Measurements from ENCODE around the gene SARM1. TPM values are rescaled to one million over a fixed set of nuclear protein-coding genes. Genes with fewer than 3 reads are reported as not detected.

The SARM1 gene
- total RNA-seq, 2 donors from 2014 or later: 30.1 to 33.7 TPM

DNA sequence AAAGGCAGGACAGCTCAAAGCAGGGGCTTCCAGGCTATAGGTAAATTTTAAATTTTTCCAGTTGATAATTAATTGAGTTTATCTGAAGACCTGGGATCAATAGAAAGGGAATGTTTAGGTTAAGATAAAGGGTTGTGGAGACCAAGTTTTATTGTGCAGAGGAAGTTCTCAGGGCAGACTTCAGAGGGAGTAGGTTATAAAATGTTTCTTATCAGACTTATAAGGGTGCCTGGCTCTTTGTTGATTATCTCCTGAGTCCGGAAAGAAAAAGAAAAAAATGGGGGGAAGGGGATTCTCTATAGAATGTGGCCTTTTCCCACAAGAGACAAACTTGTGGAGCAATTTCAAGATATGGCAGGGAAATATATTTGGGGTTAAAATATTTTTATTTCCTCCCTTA lies 18.6 kb downstream of the SARM1 start:
- no peak for ATAC-seq (replicated peaks)
- Mint-ChIP-seq H3K4me3 (no peak overlapping the region), H3K27me3 (no peaks in the 10 kb centered on the region), H3K36me3 (ENCODE audit: low read depth) (peaks cover 77% of the 10 kb centered on the region), H3K9me3 (no peaks in the 10 kb centered on the region), H3K4me1 (peaks cover 9% of the 10 kb centered on the region), H3K27ac (peak overlapping the region; percentile 23)

DNA sequence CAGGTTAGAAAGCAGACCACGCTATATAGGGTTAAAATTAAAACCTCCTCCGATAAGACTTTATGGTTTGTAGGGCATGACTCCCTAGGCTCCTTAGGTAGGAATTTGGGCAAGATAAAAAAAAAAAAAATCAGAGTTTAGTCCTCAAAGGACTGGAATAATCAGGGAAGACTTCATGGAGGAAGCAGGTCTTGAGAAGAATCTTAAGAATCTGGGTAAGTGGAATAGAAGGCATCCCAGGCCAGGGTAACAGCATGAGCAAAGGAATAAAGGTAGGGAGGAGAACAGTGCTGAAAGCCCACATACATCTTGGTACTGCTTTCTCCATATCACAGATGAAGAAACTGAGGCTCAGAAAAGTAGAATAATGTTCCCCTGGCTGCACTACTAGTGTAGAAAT lies 19.1 kb downstream of the SARM1 start:
- Mint-ChIP-seq H3K27ac (peak overlapping the region; percentile 23), H3K36me3 (ENCODE audit: low read depth) (peaks cover 81% of the 10 kb centered on the region), H3K4me3 (no peak overlapping the region), H3K9me3 (no peaks in the 10 kb centered on the region), H3K4me1 (peaks cover 5% of the 10 kb centered on the region), H3K27me3 (no peaks in the 10 kb centered on the region)
- no peak for ATAC-seq (replicated peaks)

DNA sequence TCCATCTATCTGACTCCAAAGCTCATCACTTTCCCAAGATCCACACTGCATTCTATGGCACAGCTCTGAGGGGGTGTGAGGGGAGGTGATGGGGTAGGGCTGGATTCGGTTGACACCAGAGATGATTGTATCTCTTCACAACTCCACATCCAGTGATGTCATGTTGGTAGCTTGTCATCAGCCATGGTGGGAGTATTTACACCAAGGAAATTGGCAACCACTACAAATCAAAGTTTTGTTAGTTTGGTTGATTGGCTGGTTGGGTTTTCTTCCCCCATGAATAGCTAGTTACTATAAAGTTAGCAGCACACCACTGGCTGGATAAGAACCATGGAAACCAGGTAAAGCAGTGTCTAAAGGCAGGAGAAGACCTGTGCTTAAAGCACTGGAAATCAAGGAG lies 19.5 kb downstream of the SARM1 start:
- Mint-ChIP-seq H3K4me3 (no peak overlapping the region), H3K27me3 (no peaks in the 10 kb centered on the region), H3K9me3 (no peaks in the 10 kb centered on the region), H3K4me1 (peaks cover 5% of the 10 kb centered on the region), H3K27ac (peak overlapping the region; percentile 23), H3K36me3 (ENCODE audit: low read depth) (peaks cover 86% of the 10 kb centered on the region)
- no peak for ATAC-seq (replicated peaks)

DNA sequence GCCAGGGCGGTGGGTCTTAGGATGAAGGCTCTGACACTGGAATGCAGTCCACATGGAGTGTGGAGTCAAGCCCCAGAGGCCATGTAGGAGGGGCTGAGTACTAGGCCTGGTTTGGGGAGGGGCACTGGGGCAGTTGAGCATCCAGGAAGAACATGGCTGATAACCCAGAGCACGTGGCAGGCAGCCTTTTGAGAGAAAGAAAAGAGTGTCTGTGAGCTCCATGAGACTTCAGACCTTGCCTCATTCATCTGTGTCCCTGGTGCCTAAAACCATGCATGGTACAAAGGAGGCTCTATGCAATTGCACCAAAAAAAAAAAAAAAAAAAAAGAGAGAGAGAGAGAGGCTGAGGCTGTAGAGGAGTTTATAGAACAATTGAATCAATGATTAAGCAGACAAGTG lies 19.9 kb downstream of the SARM1 start:
- H3K36me3 Mint-ChIP-seq (ENCODE audit: low read depth): peaks cover 87% of the 10 kb centered on the region
- peaks cover 5% of the 10 kb centered on the region for H3K4me1 Mint-ChIP-seq
- no peaks in the 10 kb centered on the region for H3K9me3 Mint-ChIP-seq
- no peak overlapping the region for H3K4me3 Mint-ChIP-seq
- no peaks in the 10 kb centered on the region for H3K27me3 Mint-ChIP-seq
- ATAC-seq (replicated peaks): no peak
- no peak overlapping the region for H3K27ac Mint-ChIP-seq

DNA sequence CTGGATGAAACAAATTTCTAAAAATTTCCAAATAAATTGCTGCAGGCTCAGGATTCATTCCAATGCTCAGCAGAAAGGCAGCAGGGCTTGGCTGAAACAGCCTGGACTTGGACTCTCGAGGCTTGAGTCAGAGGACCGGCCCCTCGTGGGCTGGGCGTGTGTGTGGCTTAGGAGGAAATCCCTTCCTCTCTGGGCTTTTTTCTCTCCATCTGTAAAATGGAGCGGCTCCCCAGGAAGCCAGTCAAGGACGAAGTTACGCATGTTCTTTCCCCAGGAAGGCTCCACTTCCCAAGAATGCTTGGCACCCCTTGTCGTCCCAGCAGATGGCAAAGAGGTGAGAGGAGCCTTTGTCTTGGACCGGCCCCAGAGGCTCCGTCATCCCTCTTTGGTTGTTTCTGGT lies 21.0 kb downstream of the SARM1 start:
- no peak overlapping the region for H3K27ac Mint-ChIP-seq
- H3K4me1 Mint-ChIP-seq: peaks cover 4% of the 10 kb centered on the region
- no peak for ATAC-seq (replicated peaks)
- no peaks in the 10 kb centered on the region for H3K27me3 Mint-ChIP-seq
- H3K36me3 Mint-ChIP-seq (ENCODE audit: low read depth): peaks cover 82% of the 10 kb centered on the region
- H3K4me3 Mint-ChIP-seq: no peak overlapping the region
- no peaks in the 10 kb centered on the region for H3K9me3 Mint-ChIP-seq

DNA sequence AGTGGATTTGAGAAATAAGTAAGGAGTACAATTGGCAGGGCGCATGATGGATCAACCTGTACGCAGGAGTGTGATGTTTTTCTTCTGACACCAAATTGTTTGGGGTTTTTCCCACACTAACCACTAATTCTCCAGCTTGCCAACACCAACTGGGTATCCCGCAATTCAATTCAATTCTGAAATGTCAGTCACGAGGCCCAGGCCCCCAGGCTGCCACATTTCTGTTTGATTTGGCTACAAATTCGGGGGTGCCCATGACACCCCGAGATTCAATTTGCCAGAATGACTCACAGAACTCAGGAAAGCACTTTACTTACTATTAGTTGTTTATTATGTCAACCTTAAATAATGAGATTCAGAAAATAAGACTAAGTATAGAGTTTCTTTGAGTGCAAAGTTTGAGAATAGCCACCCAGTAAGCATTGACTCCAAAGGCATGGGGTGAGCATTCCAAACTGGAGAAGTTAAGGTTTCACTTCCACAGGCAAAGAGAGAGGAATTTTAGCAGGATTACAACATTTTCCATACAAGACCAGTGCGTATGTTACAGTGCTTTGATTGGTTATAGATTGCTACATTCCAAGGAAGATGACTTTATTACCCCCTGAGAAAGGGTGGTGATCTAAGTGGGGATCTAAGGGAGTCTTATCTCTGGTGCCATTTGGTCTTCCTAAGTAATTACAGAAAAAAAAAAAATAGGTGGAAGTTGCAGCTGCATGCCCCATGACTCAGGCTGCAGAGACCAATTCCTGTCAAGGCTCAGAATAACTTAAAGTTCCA lies 23.0 kb downstream of the SARM1 start:
- Mint-ChIP-seq H3K4me1 (no peaks in the 10 kb centered on the region), H3K27ac (no peak overlapping the region), H3K36me3 (ENCODE audit: low read depth) (peaks cover 69% of the 10 kb centered on the region), H3K9me3 (no peaks in the 10 kb centered on the region), H3K4me3 (no peak overlapping the region), H3K27me3 (no peaks in the 10 kb centered on the region)
- no peak for ATAC-seq (replicated peaks)

DNA sequence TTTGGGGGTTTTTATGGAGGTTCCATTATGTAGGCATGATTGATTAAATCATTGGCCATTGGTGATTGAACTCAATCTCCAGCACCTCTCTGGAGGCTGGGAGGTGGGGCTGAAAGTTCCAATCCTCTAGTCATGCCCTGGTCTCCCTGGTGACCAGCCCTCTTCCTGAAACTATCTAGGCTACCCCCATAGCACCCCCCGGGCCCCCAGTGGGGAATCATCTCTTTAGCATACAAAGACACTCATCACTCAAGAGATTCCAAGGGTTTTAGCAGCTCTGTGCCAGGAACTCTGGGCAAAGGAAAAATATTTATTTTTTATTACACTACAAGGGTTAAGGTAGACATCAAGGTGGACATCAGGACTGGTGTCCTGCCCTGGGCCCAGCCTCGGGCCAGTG lies 23.9 kb downstream of the SARM1 start:
- Mint-ChIP-seq H3K27me3 (no peaks in the 10 kb centered on the region), H3K4me1 (no peaks in the 10 kb centered on the region), H3K9me3 (no peaks in the 10 kb centered on the region), H3K27ac (peak overlapping the region; percentile 43), H3K36me3 (ENCODE audit: low read depth) (peaks cover 60% of the 10 kb centered on the region), H3K4me3 (no peak overlapping the region)
- no peak for ATAC-seq (replicated peaks)

DNA sequence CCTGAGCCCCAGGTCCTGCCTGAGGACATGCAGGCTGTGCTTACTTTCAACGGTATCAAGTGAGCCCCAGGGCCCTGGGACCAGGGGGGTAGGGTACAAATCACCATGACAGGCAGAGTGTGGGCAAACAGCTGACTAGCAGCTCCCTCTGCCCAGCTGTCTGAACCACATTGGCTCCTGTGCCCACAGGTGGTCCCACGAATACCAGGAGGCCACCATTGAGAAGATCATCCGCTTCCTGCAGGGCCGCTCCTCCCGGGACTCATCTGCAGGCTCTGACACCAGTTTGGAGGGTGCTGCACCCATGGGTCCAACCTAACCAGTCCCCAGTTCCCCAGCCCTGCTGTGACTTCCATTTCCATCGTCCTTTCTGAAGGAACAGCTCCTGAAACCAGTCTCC lies 24.5 kb downstream of the SARM1 start:
- Mint-ChIP-seq H3K4me3 (no peak overlapping the region), H3K27me3 (no peaks in the 10 kb centered on the region), H3K9me3 (no peaks in the 10 kb centered on the region), H3K27ac (peak overlapping the region; percentile 43), H3K36me3 (ENCODE audit: low read depth) (peaks cover 55% of the 10 kb centered on the region), H3K4me1 (no peaks in the 10 kb centered on the region)
- no peak for ATAC-seq (replicated peaks)

DNA sequence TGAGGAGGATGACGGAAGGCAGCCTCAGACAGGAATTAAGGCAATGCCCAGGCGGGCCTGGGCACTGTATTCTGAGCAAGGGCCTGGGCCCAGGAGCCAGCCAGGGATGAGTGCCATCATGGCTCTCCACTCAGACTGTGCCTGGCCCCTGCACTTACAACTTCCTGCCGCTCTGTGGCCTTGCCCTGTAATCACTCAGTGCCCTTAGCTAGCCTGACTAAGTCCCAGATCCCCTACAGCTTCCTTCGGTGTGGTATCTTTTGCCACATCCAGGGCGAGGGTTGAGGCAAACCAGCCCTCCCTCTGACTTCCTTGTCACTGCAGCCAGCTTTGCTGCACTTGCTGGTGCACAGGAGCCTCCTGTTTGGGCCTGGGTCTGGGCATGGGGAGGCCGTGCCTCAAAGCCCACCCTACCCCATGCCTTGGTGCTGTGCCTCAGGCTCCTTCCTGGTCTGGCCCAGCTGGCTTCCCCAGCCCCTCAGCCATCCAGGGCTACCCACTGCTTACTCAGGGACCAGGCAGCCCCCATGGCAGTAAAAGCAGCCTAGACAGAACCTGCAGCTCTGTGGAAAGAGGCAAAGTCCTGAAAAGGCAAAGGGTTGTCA lies 25.2 kb downstream of the SARM1 start:
- Mint-ChIP-seq H3K27ac (no peak overlapping the region), H3K27me3 (no peaks in the 10 kb centered on the region), H3K4me3 (no peak overlapping the region), H3K36me3 (ENCODE audit: low read depth) (peaks cover 47% of the 10 kb centered on the region), H3K4me1 (no peaks in the 10 kb centered on the region), H3K9me3 (no peaks in the 10 kb centered on the region)
- ATAC-seq (replicated peaks): no peak

DNA sequence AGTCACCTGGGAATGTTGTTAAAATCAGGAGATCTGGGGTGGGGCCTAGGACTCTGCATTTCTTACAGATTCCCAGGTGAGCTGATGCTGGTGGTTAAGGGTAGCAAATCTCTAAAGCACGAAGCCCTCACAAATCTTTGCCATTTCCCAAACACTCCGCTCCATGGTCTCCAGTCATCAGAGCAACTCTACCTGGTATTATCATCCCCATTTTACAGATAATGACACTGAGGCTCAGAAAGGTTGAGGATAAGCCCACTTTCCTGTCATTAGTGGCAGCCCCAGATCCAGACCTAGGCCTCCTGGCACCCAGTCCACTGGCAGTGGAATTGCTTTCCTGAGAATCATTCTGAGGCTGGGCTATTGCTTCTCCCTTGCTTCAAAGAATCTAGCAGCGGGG lies 25.8 kb downstream of the SARM1 start:
- Mint-ChIP-seq H3K4me3 (no peak overlapping the region), H3K36me3 (ENCODE audit: low read depth) (peaks cover 45% of the 10 kb centered on the region), H3K27me3 (no peaks in the 10 kb centered on the region), H3K27ac (peak overlapping the region; percentile 12), H3K4me1 (no peaks in the 10 kb centered on the region), H3K9me3 (no peaks in the 10 kb centered on the region)
- ATAC-seq (replicated peaks): no peak

DNA sequence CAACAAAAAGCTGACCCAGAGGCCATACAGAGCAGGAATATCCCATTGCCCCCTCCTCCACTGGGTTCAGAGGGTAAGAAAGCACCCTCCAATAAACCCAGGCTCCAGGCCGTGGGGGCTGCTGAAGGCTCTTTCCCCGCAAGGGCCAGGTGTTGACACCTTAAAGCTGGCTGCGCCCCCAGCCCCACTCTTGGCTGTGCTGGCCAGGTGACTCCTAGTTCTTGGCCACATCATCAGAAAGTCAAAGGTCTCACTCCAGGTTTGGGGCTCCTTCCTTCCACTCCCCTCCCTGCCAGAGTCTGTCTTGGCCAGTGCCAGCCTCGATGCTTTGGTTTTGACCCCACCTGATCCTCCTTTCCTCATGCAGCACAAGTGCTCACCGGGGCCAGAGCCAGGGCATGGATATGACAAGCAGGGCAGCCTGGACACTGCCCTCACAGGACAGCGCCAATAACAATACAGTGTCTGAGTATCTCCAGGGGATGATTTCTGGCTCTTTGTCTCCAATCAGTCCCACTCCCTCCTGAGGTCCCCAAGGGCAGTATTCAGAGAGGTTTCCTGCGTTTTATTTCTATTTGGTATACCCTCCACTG lies 26.3 kb downstream of the SARM1 start:
- H3K27me3 Mint-ChIP-seq: no peaks in the 10 kb centered on the region
- no peak overlapping the region for H3K4me3 Mint-ChIP-seq
- H3K4me1 Mint-ChIP-seq: peaks cover 3% of the 10 kb centered on the region
- no peak for ATAC-seq (replicated peaks)
- peaks cover 40% of the 10 kb centered on the region for H3K36me3 Mint-ChIP-seq (ENCODE audit: low read depth)
- H3K27ac Mint-ChIP-seq: peak overlapping the region; percentile 12
- no peaks in the 10 kb centered on the region for H3K9me3 Mint-ChIP-seq

DNA sequence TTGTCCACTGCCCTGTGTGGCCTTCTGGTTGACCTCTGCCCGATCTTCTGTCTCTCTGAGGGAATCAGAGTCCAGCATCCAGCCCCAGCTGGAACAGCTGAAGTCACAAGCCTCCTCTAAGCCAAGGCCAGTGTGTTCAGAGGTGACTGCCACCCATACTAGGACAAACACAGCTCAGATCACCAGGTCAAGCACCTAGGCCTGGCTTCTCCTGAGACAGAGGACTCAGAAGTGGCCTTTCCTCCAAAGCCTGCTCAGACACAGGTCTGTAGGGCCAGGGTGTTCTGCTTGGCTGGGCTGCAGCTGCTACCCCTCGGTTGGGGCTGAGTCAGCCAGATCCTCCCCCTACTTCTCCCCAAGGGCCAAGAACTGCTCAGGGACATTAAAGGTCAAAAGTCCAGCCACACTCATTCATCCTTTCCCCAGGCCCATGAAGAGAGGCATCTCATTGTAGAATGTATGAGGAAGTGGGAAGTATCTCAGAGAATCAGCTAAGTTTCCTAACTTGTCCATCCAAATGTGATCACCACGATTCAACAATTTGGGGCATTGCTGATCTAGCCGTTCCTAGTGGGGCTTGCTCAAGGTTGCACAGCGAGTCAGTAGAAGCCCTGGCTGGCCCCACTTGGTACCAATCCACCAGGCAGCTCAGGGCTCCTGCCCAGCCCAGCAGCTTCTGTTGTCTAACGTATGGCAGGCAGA lies 26.9 kb downstream of the SARM1 start:
- no peaks in the 10 kb centered on the region for H3K9me3 Mint-ChIP-seq
- peaks cover 4% of the 10 kb centered on the region for H3K4me1 Mint-ChIP-seq
- no peak for ATAC-seq (replicated peaks)
- no peaks in the 10 kb centered on the region for H3K27me3 Mint-ChIP-seq
- H3K4me3 Mint-ChIP-seq: no peak overlapping the region
- peak overlapping the region; percentile 12 for H3K27ac Mint-ChIP-seq
- H3K36me3 Mint-ChIP-seq (ENCODE audit: low read depth): peaks cover 33% of the 10 kb centered on the region

DNA sequence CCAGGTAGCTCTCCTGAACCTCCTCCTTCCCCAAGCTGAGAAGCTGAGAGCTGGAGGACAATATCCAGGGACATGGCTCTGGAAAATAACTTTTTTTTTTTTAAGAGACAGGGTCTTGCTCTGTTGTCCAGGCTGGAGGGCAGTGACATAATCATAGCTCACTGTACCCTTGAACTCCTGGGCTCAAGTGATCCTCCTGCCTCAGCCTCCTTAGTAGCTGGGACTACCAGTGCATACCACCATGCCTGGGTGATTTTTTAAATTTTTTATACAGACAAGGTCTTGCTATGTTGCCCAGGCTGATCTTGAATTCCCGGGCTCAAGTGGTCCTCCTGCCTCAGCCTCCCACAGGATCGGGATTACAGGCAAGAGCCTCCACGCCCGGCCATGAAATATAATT lies 28.3 kb downstream of the SARM1 start:
- Mint-ChIP-seq H3K27me3 (no peaks in the 10 kb centered on the region), H3K4me1 (peaks cover 8% of the 10 kb centered on the region), H3K4me3 (no peak overlapping the region), H3K27ac (no peak overlapping the region), H3K36me3 (ENCODE audit: low read depth) (peaks cover 20% of the 10 kb centered on the region), H3K9me3 (no peaks in the 10 kb centered on the region)
- no peak for ATAC-seq (replicated peaks)

DNA sequence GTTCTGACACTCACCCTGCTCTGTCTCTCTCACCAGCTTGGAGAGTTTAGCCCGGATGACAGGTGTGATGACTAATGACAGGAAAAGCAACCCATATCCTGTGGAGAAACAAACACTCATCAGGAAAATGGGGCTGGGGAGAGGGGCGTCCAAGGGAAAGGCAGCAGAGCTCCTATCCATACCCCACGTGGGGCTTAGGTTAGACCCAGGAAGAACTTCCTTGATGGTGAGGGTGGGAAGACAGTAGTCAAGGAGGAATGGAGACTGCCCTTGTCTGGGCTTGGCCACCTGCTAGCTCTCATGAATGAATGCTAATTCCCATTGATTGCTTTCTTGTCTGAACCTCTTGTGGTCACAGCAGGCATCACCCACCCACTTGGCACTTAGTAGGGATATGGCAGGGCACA lies 30.7 kb downstream of the SARM1 start:
- Mint-ChIP-seq H3K27me3 (no peaks in the 10 kb centered on the region), H3K4me1 (peaks cover 13% of the 10 kb centered on the region), H3K4me3 (no peak overlapping the region), H3K27ac (peak overlapping the region; percentile 68), H3K9me3 (no peaks in the 10 kb centered on the region), H3K36me3 (ENCODE audit: low read depth) (peaks cover 7% of the 10 kb centered on the region)
- ATAC-seq (replicated peaks): no peak

DNA sequence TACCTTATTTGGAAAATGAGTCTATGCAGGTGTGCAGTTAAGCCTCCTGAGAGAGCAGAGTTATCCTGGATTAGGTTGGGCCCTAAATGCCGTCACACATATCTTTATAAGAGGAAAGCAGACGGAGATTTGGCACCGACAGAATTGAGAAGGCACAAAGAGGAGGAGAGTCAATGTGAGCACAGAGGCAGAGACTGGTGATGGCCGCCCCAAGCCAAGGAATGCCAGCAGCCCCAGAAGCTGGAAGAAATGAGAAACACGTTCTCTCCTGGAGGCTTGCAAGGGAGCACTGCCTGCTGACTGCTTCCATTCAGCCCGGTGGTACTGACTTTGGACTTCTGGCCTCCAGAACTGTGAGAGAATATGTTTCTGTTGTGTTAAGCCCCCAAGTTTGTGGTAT lies 31.4 kb downstream of the SARM1 start:
- no peak for ATAC-seq (replicated peaks)
- Mint-ChIP-seq H3K9me3 (no peaks in the 10 kb centered on the region), H3K4me1 (peaks cover 13% of the 10 kb centered on the region), H3K36me3 (ENCODE audit: low read depth) (peaks cover under 1% of the 10 kb centered on the region), H3K4me3 (no peak overlapping the region), H3K27me3 (no peaks in the 10 kb centered on the region), H3K27ac (peak overlapping the region; percentile 68)

Measured in activated T-helper 17 cell treated with anti-CD3 and anti-CD28 coated beads, Interleukin-2, amount 50 U/mL, for 72 hours (primary cell).